ENCODE measurements around the gene ZBTB20.

DNA sequence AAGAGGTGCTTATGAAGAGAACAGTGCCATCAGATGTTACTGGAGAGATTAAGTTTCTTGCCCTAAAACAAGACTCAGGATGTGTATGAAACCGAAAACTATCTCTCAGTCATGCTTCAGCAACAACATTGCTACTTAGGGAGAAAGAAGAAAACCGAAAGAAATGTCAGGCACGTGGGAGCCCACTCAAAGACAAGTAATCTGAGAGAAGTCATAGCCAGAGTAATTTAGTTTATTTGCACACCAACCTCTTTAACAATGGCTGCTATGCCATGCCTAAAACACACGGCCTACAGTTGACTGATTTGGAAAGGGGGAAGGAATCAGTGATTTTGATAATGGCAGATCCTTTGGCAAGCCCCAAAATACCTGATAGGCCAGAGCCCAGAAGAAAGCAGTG lies 690.3 kb downstream of the ZBTB20 start:
- TF ChIP-seq, protein P1, sequence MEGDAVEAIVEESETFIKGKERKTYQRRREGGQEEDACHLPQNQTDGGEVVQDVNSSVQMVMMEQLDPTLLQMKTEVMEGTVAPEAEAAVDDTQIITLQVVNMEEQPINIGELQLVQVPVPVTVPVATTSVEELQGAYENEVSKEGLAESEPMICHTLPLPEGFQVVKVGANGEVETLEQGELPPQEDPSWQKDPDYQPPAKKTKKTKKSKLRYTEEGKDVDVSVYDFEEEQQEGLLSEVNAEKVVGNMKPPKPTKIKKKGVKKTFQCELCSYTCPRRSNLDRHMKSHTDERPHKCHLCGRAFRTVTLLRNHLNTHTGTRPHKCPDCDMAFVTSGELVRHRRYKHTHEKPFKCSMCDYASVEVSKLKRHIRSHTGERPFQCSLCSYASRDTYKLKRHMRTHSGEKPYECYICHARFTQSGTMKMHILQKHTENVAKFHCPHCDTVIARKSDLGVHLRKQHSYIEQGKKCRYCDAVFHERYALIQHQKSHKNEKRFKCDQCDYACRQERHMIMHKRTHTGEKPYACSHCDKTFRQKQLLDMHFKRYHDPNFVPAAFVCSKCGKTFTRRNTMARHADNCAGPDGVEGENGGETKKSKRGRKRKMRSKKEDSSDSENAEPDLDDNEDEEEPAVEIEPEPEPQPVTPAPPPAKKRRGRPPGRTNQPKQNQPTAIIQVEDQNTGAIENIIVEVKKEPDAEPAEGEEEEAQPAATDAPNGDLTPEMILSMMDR (conservative IDR thresholded peaks at IDR 0.05) = no peak
- no peak for TF ChIP-seq EZH2 (IDR thresholded peaks at IDR 0.05; ENCODE audit: low read depth)

Measured in PC-9 (cell line).